Liver (tissue), 9 donors: Measurements from ENCODE around the gene RSRC2. TPM values are rescaled to one million over a fixed set of nuclear protein-coding genes. Genes with fewer than 3 reads are reported as not detected.

Experiments used
- DNase-seq: peaks from one replicate; pipeline ENCODE4 v3.0.0-alpha.2; 2017; ENCODE audit warnings: low spot score
- H3K27ac ChIP-seq, 2 donors: one replicate each; pipeline ENCODE4 v1.7.0; 2013; ENCODE audit warnings: inconsistent platforms in 2 of 2, low read length in 2 of 2, control low read depth in 1 of 2, low read depth in 1 of 2, mild to moderate bottlenecking in 1 of 2
- H3K27me3 ChIP-seq, 4 donors: one replicate each; pipeline versions ENCODE4 v1.6.1 to v1.7.0; 2013; ENCODE audit warnings: low read length in 3 of 4, inconsistent platforms in 1 of 4, mild to moderate bottlenecking in 1 of 4, moderate library complexity in 1 of 4; ENCODE audit not compliant: control insufficient read depth in 4 of 4, insufficient read depth in 4 of 4
- H3K36me3 ChIP-seq, 4 donors: one replicate each; pipeline versions ENCODE4 v1.6.1 to v1.7.0; 2013; ENCODE audit warnings: low read length in 3 of 4, mild to moderate bottlenecking in 3 of 4, low read depth in 1 of 4, moderate library complexity in 1 of 4; ENCODE audit not compliant: control insufficient read depth in 4 of 4, insufficient read depth in 3 of 4
- H3K4me1 ChIP-seq, 4 donors: one replicate each; pipeline versions ENCODE4 v1.6.1 to v1.7.0; 2013; ENCODE audit warnings: low read length in 3 of 4, mild to moderate bottlenecking in 3 of 4, moderate library complexity in 1 of 4; ENCODE audit not compliant: control insufficient read depth in 4 of 4, insufficient read depth in 4 of 4
- H3K4me3 ChIP-seq, 3 donors: one replicate each; pipeline versions ENCODE4 v1.6.1 to v1.7.0; 2013; ENCODE audit warnings: low read length in 3 of 3, control low read depth in 1 of 3, low read depth in 1 of 3, mild to moderate bottlenecking in 1 of 3
- H3K9ac ChIP-seq, 2 donors: one replicate each; pipeline ENCODE4 v1.7.0; 2013; ENCODE audit warnings: low read length in 2 of 2, mild to moderate bottlenecking in 2 of 2, moderate library complexity in 2 of 2, control low read depth in 1 of 2, low read depth in 1 of 2
- H3K9me3 ChIP-seq, 4 donors: one replicate each; pipeline versions ENCODE4 v1.6.1 to v1.7.0; 2013; ENCODE audit warnings: low read length in 3 of 4; ENCODE audit not compliant: control insufficient read depth in 4 of 4
- EGR1 ChIP-seq, 2 donors: IDR thresholded peaks; 2 replicates each; pipeline ENCODE4 v1.6.1; 2016 to 2018; ENCODE audit warnings: antibody characterized with exemption in 2 of 2, low read depth in 2 of 2
- FOXA1 ChIP-seq: IDR thresholded peaks from 2 replicates; pipeline ENCODE4 v1.6.1; 2016; ENCODE audit warnings: antibody characterized with exemption
- HNF4A ChIP-seq, 2 donors: conservative IDR thresholded peaks; 2 replicates each; pipeline ENCODE4 v1.6.1; 2016; ENCODE audit warnings: antibody characterized with exemption in 2 of 2, mild to moderate bottlenecking in 2 of 2
- HNF4G ChIP-seq: IDR thresholded peaks from 2 replicates; pipeline ENCODE4 v1.6.1; 2016; ENCODE audit warnings: antibody characterized with exemption
- JUND ChIP-seq, 2 donors: IDR thresholded peaks; 2 replicates each; pipeline ENCODE4 v1.6.1; 2016; ENCODE audit warnings: antibody characterized with exemption in 2 of 2
- RAD21 ChIP-seq, 2 donors: IDR thresholded peaks; 2 replicates each; pipeline ENCODE4 v1.6.1; 2016; ENCODE audit warnings: antibody characterized with exemption in 2 of 2, mild to moderate bottlenecking in 2 of 2
- RXRA ChIP-seq, 2 donors: IDR thresholded peaks; 2 replicates each; pipeline ENCODE4 v1.6.1; 2017 to 2018; ENCODE audit warnings: antibody characterized with exemption in 2 of 2, mild to moderate bottlenecking in 1 of 2
- SP1 ChIP-seq: IDR thresholded peaks from 2 replicates; pipeline ENCODE4 v1.6.1; 2018; ENCODE audit warnings: antibody characterized with exemption, mild to moderate bottlenecking
- TAF1 ChIP-seq: conservative IDR thresholded peaks from 2 replicates; pipeline ENCODE4 v1.6.1; 2016; ENCODE audit warnings: antibody characterized with exemption, mild to moderate bottlenecking
- YY1 ChIP-seq: IDR thresholded peaks from 2 replicates; pipeline ENCODE4 v1.6.1; 2016; ENCODE audit warnings: antibody characterized with exemption, mild to moderate bottlenecking
- WGBS: extraction: QIAGEN DNeasy Blood & Tissue Kit; methylation state at CpG from one replicate; pipeline ENCODE4 v1.1.7; 2013; 5-methylcytosine and 5-hydroxymethylcytosine counted together
- polyA plus RNA-seq, 2 donors: library from polyadenylated mRNA; stranded (reverse) in 1 of 2; unstranded in 1 of 2; fragments of 200-250 nt in 1 of 2; fragments of >200 nt in 1 of 2; fragmentation: Nextera tagmentation in 1 of 2; extraction: Ambion mirVana in 1 of 2; gene quantifications; one replicate each; pipeline versions ENCODE4 v1.2.1 to v1.2.3, GENCODE V29; 2013 to 2015
- total RNA-seq, 2 donors: library from RNA; depleted of rRNA; stranded (reverse); fragments of >200 nt; gene quantifications; one replicate each; pipeline ENCODE4 v1.2.3, GENCODE V29; 2014
- TF ChIP-seq, protein P1 (sequence below): IDR thresholded peaks from 2 replicates; pipeline ENCODE4 v1.6.1; 2016; ENCODE audit warnings: antibody characterized with exemption
- TF ChIP-seq, protein P2 (sequence below): IDR thresholded peaks from 2 replicates; pipeline ENCODE4 v1.6.1; 2016; ENCODE audit warnings: antibody characterized with exemption, mild to moderate bottlenecking
- TF ChIP-seq, protein P3 (sequence below): fragments of 150-350 bp; IDR thresholded peaks from 2 replicates; pipeline ENCODE4 v1.5.1; 2017; ENCODE audit warnings: improper control_type of control experiment, low read depth, low read length; ENCODE audit not compliant: missing input control
- TF ChIP-seq, protein P4 (sequence below): IDR thresholded peaks from 2 replicates; pipeline ENCODE4 v1.6.1; 2016; ENCODE audit warnings: antibody characterized with exemption
- donor health status: healthy.
- donor health status: healthy.
- donor health status: healthy.
- donor health status: healthy.
- donor health status: healthy.

The RSRC2 gene
- total and polyA plus RNA-seq, 4 donors: 15.5 to 31.4 (median 25.7) TPM

DNA sequence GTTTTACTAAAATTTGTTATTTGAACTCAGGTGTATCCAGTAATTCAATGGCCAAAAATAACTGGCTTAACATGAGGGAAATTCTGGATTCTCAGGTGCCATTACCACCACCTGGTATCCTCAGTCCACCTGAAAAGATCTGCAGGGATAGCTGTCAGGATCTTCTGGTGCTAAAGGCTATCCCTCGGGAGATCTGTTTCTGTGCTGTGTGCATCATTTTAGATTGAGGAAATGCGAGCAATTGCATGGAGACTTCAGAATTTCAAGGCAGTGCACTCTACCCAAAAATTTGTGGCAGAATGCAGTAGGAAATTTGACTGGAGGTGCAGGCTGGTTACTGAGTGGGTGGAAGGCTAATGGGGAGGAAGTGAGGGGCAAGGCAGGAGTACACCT lies 52.4 kb downstream of the RSRC2 start:
- WGBS: 95% methylated on average over 2 of the region's 2 CpGs
- H3K9me3 ChIP-seq: no peaks in the 10 kb centered on the region
- H3K27ac ChIP-seq: no peak overlapping the region
- no peak overlapping the region for H3K9ac ChIP-seq
- TF ChIP-seq JUND (IDR thresholded peaks at IDR 0.05): no peak
- H3K36me3 ChIP-seq: peaks cover 18 to 59% (median 51%) of the 10 kb centered on the region in 4 donors
- no peak overlapping the region for H3K4me3 ChIP-seq
- H3K4me1 ChIP-seq: peaks cover 0 to 5% (median 2%) of the 10 kb centered on the region in 4 donors
- H3K27me3 ChIP-seq: no peaks in the 10 kb centered on the region
- DNase-seq: no peak

DNA sequence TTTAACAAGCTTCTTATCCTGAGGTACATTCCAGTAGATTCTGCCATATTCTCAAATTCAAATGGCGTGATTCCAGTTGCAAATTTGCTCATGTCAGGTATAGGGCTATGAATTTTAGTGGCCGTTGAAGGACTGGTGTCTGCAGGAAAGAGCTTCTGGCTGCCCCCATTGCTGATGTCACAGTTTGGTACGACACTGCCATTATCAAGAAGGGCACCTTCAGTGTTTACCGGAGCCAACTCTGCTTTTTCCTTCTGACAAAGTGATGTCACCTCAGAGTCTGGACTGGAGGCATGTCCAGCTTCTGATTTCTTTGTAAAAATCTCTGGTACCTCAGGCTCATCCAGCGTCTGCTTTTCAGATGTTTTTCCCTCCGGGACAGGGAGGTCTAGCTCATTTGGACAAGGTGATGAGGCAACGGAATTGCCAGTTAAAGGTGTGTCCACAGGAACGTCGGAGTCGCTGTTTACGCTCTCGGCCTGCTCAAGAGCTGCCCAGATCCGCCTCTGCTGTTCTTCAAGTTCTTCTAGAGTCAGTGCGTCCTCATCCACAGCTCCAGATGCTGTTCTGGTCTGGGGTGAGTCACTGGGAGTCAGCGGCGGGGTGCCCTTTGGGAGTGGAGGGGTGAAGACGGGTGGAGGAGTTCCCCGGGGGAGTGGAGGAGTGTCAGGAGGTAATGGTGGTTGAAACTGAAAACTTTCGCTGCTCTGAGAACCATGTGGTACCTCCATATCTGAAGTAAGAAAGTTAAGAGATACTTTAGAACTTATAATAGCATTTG lies 53.0 kb downstream of the RSRC2 start:
- 88% methylated on average over 19 of the region's 19 CpGs for WGBS
- Histone ChIP-seq H3K4me1 (peaks cover 0 to 5% (median 2%) of the 10 kb centered on the region in 4 donors), H3K9me3 (no peaks in the 10 kb centered on the region), H3K27ac (no peak overlapping the region), H3K4me3 (no peak overlapping the region), H3K27me3 (no peaks in the 10 kb centered on the region), H3K9ac (no peak overlapping the region), H3K36me3 (peaks cover 16 to 55% (median 48%) of the 10 kb centered on the region in 4 donors)
- no peak for DNase-seq
- TF ChIP-seq, protein P1, sequence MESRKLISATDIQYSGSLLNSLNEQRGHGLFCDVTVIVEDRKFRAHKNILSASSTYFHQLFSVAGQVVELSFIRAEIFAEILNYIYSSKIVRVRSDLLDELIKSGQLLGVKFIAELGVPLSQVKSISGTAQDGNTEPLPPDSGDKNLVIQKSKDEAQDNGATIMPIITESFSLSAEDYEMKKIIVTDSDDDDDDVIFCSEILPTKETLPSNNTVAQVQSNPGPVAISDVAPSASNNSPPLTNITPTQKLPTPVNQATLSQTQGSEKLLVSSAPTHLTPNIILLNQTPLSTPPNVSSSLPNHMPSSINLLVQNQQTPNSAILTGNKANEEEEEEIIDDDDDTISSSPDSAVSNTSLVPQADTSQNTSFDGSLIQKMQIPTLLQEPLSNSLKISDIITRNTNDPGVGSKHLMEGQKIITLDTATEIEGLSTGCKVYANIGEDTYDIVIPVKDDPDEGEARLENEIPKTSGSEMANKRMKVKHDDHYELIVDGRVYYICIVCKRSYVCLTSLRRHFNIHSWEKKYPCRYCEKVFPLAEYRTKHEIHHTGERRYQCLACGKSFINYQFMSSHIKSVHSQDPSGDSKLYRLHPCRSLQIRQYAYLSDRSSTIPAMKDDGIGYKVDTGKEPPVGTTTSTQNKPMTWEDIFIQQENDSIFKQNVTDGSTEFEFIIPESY: no peak
- TF ChIP-seq, protein P2, sequence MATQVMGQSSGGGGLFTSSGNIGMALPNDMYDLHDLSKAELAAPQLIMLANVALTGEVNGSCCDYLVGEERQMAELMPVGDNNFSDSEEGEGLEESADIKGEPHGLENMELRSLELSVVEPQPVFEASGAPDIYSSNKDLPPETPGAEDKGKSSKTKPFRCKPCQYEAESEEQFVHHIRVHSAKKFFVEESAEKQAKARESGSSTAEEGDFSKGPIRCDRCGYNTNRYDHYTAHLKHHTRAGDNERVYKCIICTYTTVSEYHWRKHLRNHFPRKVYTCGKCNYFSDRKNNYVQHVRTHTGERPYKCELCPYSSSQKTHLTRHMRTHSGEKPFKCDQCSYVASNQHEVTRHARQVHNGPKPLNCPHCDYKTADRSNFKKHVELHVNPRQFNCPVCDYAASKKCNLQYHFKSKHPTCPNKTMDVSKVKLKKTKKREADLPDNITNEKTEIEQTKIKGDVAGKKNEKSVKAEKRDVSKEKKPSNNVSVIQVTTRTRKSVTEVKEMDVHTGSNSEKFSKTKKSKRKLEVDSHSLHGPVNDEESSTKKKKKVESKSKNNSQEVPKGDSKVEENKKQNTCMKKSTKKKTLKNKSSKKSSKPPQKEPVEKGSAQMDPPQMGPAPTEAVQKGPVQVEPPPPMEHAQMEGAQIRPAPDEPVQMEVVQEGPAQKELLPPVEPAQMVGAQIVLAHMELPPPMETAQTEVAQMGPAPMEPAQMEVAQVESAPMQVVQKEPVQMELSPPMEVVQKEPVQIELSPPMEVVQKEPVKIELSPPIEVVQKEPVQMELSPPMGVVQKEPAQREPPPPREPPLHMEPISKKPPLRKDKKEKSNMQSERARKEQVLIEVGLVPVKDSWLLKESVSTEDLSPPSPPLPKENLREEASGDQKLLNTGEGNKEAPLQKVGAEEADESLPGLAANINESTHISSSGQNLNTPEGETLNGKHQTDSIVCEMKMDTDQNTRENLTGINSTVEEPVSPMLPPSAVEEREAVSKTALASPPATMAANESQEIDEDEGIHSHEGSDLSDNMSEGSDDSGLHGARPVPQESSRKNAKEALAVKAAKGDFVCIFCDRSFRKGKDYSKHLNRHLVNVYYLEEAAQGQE: no peak
- TF ChIP-seq HNF4G: no peak
- TF ChIP-seq YY1: no peak
- TF ChIP-seq RXRA (IDR thresholded peaks at IDR 0.05): no peak
- no peak for TF ChIP-seq SP1
- TF ChIP-seq FOXA1: no peak
- TF ChIP-seq, protein P3, sequence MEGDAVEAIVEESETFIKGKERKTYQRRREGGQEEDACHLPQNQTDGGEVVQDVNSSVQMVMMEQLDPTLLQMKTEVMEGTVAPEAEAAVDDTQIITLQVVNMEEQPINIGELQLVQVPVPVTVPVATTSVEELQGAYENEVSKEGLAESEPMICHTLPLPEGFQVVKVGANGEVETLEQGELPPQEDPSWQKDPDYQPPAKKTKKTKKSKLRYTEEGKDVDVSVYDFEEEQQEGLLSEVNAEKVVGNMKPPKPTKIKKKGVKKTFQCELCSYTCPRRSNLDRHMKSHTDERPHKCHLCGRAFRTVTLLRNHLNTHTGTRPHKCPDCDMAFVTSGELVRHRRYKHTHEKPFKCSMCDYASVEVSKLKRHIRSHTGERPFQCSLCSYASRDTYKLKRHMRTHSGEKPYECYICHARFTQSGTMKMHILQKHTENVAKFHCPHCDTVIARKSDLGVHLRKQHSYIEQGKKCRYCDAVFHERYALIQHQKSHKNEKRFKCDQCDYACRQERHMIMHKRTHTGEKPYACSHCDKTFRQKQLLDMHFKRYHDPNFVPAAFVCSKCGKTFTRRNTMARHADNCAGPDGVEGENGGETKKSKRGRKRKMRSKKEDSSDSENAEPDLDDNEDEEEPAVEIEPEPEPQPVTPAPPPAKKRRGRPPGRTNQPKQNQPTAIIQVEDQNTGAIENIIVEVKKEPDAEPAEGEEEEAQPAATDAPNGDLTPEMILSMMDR: no peak
- TF ChIP-seq TAF1: no peak
- TF ChIP-seq EGR1 (IDR thresholded peaks at IDR 0.05; ENCODE audit: low read depth in 2 of 2): no peak
- TF ChIP-seq JUND (IDR thresholded peaks at IDR 0.05): no peak
- TF ChIP-seq RAD21 (IDR thresholded peaks at IDR 0.05): no peak
- no peak for TF ChIP-seq HNF4A (conservative IDR thresholded peaks at IDR 0.05)
- TF ChIP-seq, protein P4, sequence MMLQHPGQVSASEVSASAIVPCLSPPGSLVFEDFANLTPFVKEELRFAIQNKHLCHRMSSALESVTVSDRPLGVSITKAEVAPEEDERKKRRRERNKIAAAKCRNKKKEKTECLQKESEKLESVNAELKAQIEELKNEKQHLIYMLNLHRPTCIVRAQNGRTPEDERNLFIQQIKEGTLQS: no peak
